ENCODE measurements around the gene PCDHB13.

- TF ChIP-seq CTCF (IDR thresholded peaks at IDR 0.05; ENCODE audit: low read depth, low read length, missing input control) (no peak), MAX (IDR thresholded peaks at IDR 0.05) (no peak), RAD21 (IDR thresholded peaks at IDR 0.05) (no peak), FOXA1 (IDR thresholded peaks at IDR 0.05) (no peak), YY1 (IDR thresholded peaks at IDR 0.05) (no peak), SP1 (IDR thresholded peaks at IDR 0.05) (no peak)
- TF ChIP-seq, protein P1, sequence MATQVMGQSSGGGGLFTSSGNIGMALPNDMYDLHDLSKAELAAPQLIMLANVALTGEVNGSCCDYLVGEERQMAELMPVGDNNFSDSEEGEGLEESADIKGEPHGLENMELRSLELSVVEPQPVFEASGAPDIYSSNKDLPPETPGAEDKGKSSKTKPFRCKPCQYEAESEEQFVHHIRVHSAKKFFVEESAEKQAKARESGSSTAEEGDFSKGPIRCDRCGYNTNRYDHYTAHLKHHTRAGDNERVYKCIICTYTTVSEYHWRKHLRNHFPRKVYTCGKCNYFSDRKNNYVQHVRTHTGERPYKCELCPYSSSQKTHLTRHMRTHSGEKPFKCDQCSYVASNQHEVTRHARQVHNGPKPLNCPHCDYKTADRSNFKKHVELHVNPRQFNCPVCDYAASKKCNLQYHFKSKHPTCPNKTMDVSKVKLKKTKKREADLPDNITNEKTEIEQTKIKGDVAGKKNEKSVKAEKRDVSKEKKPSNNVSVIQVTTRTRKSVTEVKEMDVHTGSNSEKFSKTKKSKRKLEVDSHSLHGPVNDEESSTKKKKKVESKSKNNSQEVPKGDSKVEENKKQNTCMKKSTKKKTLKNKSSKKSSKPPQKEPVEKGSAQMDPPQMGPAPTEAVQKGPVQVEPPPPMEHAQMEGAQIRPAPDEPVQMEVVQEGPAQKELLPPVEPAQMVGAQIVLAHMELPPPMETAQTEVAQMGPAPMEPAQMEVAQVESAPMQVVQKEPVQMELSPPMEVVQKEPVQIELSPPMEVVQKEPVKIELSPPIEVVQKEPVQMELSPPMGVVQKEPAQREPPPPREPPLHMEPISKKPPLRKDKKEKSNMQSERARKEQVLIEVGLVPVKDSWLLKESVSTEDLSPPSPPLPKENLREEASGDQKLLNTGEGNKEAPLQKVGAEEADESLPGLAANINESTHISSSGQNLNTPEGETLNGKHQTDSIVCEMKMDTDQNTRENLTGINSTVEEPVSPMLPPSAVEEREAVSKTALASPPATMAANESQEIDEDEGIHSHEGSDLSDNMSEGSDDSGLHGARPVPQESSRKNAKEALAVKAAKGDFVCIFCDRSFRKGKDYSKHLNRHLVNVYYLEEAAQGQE (IDR thresholded peaks at IDR 0.05) = no peak
Observed at GRCh38 chr5:141180313-141180712, 33.4 kb upstream of the PCDHB13 start.

Measured in liver (tissue), 3 donors.